GM12878 (cell line): ENCODE data around the gene SNRPF.

Experiments
- ATF2 ChIP-seq: IDR thresholded peaks from 2 replicates; pipeline ENCODE4 v1.6.1; 2012; ENCODE audit warnings: low read length, inconsistent platforms
- E4F1 ChIP-seq: fragments of 450-650 bp; IDR thresholded peaks from 2 replicates; pipeline ENCODE4 v1.6.1; 2018; ENCODE audit warnings: borderline replicate concordance, mild to moderate bottlenecking; ENCODE audit not compliant: partially characterized antibody
- FOXK2 ChIP-seq: fragments of 450-650 bp; IDR thresholded peaks from 2 replicates; pipeline ENCODE4 v1.6.1; 2017; ENCODE audit warnings: mild to moderate bottlenecking, moderate library complexity
- MEF2A ChIP-seq: IDR thresholded peaks from 2 replicates; pipeline ENCODE4 v1.6.1; 2011; ENCODE audit warnings: low read depth, mild to moderate bottlenecking, low read length, moderate library complexity; ENCODE audit not compliant: insufficient read depth
- MTA3 ChIP-seq: IDR thresholded peaks from 2 replicates; pipeline ENCODE4 v1.6.1; 2012; ENCODE audit warnings: low read length, inconsistent platforms, borderline replicate concordance
- POLR2A ChIP-seq: IDR thresholded peaks from 2 replicates; pipeline ENCODE4 v1.6.1; 2011; ENCODE audit warnings: low read depth, mild to moderate bottlenecking, low read length
- SRF ChIP-seq, 2 experiments: IDR thresholded peaks; 2 replicates each; pipeline ENCODE4 v1.6.1; 2011; ENCODE audit warnings: low read depth in 2 of 2, low read length in 2 of 2, mild to moderate bottlenecking in 1 of 2, moderate library complexity in 1 of 2
- ZNF24 ChIP-seq: fragments of 450-650 bp; IDR thresholded peaks from 2 replicates; pipeline ENCODE4 v1.6.1; 2017; ENCODE audit warnings: antibody characterized with exemption, mild to moderate bottlenecking
- ZNF274 ChIP-seq: IDR thresholded peaks from one replicate; pipeline ENCODE4 v1.8.0; 2011; ENCODE audit not compliant: insufficient read length, insufficient read depth

- no peak for TF ChIP-seq E4F1
- TF ChIP-seq MTA3, result no peak
- TF ChIP-seq ZNF24, result no peak
- no peak for TF ChIP-seq POLR2A
- TF ChIP-seq ATF2, result no peak
- TF ChIP-seq ZNF274, result no peak
- no peak for TF ChIP-seq MEF2A
- TF ChIP-seq FOXK2, result no peak
- no peak for TF ChIP-seq SRF (IDR thresholded peaks at IDR 0.05; ENCODE audit: low read depth in 2 of 2, low read length in 2 of 2)
Measured at GRCh38 chr12:95836185-95836609, 22.6 kb upstream of the SNRPF start.
